ENCODE data around the gene GVQW3. TPM values are rescaled to one million over a fixed set of nuclear protein-coding genes. Genes with fewer than 3 reads are reported as not detected.

The GVQW3 gene
- total RNA-seq, 1 experiment from 2014 or later, result 15.8 TPM

DNA sequence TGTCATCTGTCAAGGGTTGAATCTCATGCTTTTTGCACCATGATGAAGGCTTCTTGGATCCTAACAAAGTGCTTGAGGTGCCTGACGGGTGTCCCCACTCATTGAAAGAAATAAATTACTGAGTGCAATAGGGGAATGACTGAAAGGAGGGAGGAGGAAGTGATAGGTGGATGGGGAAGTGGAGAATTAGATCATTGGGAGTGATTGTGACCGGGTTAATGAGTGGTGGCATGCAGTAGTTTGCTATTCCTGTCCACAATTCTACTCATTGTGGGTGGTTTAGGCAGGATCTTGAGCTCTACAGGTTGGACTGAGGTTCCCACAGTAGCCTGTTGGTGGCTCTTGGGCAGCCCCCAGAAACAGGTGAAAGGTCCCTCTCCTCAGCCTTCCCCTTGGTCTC lies 44.5 kb upstream of the GVQW3 start:
- intact Hi-C loops (cut with micrococcal nuclease; ENCODE audit: unreplicated experiment), result no loop called here
- Mint-ChIP-seq H3K9me3 (ENCODE audit: unreplicated experiment) (peaks cover 37% of the 10 kb centered on the region), H3K36me3 (ENCODE audit: insufficient read depth, unreplicated experiment) (peaks cover 4% of the 10 kb centered on the region), H3K27me3 (ENCODE audit: insufficient read depth, unreplicated experiment) (no peaks in the 10 kb centered on the region), H3K27ac (ENCODE audit: unreplicated experiment) (no peak overlapping the region), H3K4me3 (ENCODE audit: unreplicated experiment) (no peak overlapping the region), H3K4me1 (ENCODE audit: low read depth, unreplicated experiment) (no peaks in the 10 kb centered on the region)
- Histone ChIP-seq H3K4me3 (ENCODE audit: low read depth, low read length) (no peak overlapping the region), H3K4me1 (no peaks in the 10 kb centered on the region), H3K9me3 (peaks cover 37% of the 10 kb centered on the region), H3K27me3 (replicated peaks; ENCODE audit: control insufficient read depth, insufficient read depth, low read length) (no peaks in the 10 kb centered on the region), H3K36me3 (ENCODE audit: control insufficient read depth, insufficient read depth, low read length) (no peaks in the 10 kb centered on the region)
- BruUV-seq (replicated peaks), result no TSS peak
- ChIA-PET CTCF (no interaction called here), POLR2A (interaction anchor here (0.6 kb wide), 1 partner anchor 1229 kb away, joined by 3 read pairs; no protein-coding TSS in a partner anchor)
- no peak for DNase-seq
- TF ChIP-seq, protein P1, sequence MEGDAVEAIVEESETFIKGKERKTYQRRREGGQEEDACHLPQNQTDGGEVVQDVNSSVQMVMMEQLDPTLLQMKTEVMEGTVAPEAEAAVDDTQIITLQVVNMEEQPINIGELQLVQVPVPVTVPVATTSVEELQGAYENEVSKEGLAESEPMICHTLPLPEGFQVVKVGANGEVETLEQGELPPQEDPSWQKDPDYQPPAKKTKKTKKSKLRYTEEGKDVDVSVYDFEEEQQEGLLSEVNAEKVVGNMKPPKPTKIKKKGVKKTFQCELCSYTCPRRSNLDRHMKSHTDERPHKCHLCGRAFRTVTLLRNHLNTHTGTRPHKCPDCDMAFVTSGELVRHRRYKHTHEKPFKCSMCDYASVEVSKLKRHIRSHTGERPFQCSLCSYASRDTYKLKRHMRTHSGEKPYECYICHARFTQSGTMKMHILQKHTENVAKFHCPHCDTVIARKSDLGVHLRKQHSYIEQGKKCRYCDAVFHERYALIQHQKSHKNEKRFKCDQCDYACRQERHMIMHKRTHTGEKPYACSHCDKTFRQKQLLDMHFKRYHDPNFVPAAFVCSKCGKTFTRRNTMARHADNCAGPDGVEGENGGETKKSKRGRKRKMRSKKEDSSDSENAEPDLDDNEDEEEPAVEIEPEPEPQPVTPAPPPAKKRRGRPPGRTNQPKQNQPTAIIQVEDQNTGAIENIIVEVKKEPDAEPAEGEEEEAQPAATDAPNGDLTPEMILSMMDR (IDR thresholded peaks at IDR 0.05; ENCODE audit: insufficient read depth in 1 of 2, low read depth in 1 of 2, low read length in 1 of 2, severe bottlenecking in 1 of 2, unreplicated experiment in 1 of 2), result no peak

GRCh38 chr11:76337469-76337868 lies 43.7 kb upstream of the GVQW3 start:
- H3K4me3 ChIP-seq (ENCODE audit: low read depth, low read length), result no peak overlapping the region
- intact Hi-C loops (cut with micrococcal nuclease; ENCODE audit: unreplicated experiment), result no loop called here
- no peaks in the 10 kb centered on the region for H3K27me3 ChIP-seq (replicated peaks; ENCODE audit: control insufficient read depth, insufficient read depth, low read length)
- H3K4me1 ChIP-seq, result no peaks in the 10 kb centered on the region
- H3K4me1 Mint-ChIP-seq (ENCODE audit: low read depth, unreplicated experiment), result no peaks in the 10 kb centered on the region
- TF ChIP-seq, protein P1 (IDR thresholded peaks at IDR 0.05; ENCODE audit: insufficient read depth in 1 of 2, low read depth in 1 of 2, low read length in 1 of 2, severe bottlenecking in 1 of 2, unreplicated experiment in 1 of 2), result no peak
- no peak for DNase-seq
- no peak overlapping the region for H3K4me3 Mint-ChIP-seq (ENCODE audit: unreplicated experiment)
- H3K36me3 Mint-ChIP-seq (ENCODE audit: insufficient read depth, unreplicated experiment), result peaks cover 4% of the 10 kb centered on the region
- H3K9me3 ChIP-seq, result peaks cover 34% of the 10 kb centered on the region
- H3K27me3 Mint-ChIP-seq (ENCODE audit: insufficient read depth, unreplicated experiment), result no peaks in the 10 kb centered on the region
- H3K9me3 Mint-ChIP-seq (ENCODE audit: unreplicated experiment), result peaks cover 37% of the 10 kb centered on the region
- H3K36me3 ChIP-seq (ENCODE audit: control insufficient read depth, insufficient read depth, low read length), result no peaks in the 10 kb centered on the region
- no peak overlapping the region for H3K27ac Mint-ChIP-seq (ENCODE audit: unreplicated experiment)
- POLR2A ChIA-PET, result no interaction called here
- BruUV-seq (replicated peaks), result no TSS peak
- CTCF ChIA-PET, result no interaction called here

GRCh38 chr11:76337923-76338322 lies 43.2 kb upstream of the GVQW3 start:
- intact Hi-C loops (cut with micrococcal nuclease; ENCODE audit: unreplicated experiment), result no loop called here
- no peak overlapping the region for H3K4me3 ChIP-seq (ENCODE audit: low read depth, low read length)
- no peaks in the 10 kb centered on the region for H3K27me3 ChIP-seq (replicated peaks; ENCODE audit: control insufficient read depth, insufficient read depth, low read length)
- no TSS peak for BruUV-seq (replicated peaks)
- H3K4me1 Mint-ChIP-seq (ENCODE audit: low read depth, unreplicated experiment), result no peaks in the 10 kb centered on the region
- H3K27ac Mint-ChIP-seq (ENCODE audit: unreplicated experiment), result no peak overlapping the region
- peaks cover 37% of the 10 kb centered on the region for H3K9me3 Mint-ChIP-seq (ENCODE audit: unreplicated experiment)
- H3K36me3 Mint-ChIP-seq (ENCODE audit: insufficient read depth, unreplicated experiment), result peaks cover 4% of the 10 kb centered on the region
- TF ChIP-seq, protein P1 (IDR thresholded peaks at IDR 0.05; ENCODE audit: insufficient read depth in 1 of 2, low read depth in 1 of 2, low read length in 1 of 2, severe bottlenecking in 1 of 2, unreplicated experiment in 1 of 2), result no peak
- no peaks in the 10 kb centered on the region for H3K27me3 Mint-ChIP-seq (ENCODE audit: insufficient read depth, unreplicated experiment)
- H3K4me3 Mint-ChIP-seq (ENCODE audit: unreplicated experiment), result no peak overlapping the region
- no peaks in the 10 kb centered on the region for H3K36me3 ChIP-seq (ENCODE audit: control insufficient read depth, insufficient read depth, low read length)
- H3K4me1 ChIP-seq, result no peaks in the 10 kb centered on the region
- peaks cover 32% of the 10 kb centered on the region for H3K9me3 ChIP-seq
- DNase-seq, result no peak
- POLR2A ChIA-PET, result no interaction called here
- CTCF ChIA-PET, result no interaction called here

Data from Caco-2 (cell line).